Uterus (tissue), 4 donors: ENCODE measurements around the gene TMEM267. TPM values are rescaled to one million over a fixed set of nuclear protein-coding genes. Genes with fewer than 3 reads are reported as not detected.
"Not testable (repeated sequence)": the region's sequence is repeated elsewhere in the genome, so short reads cannot be mapped to it uniquely, and the experiment has no call there.

ENCODE experiments used
- DNase-seq, 2 donors: peaks; one replicate each; pipeline ENCODE4 v3.0.0-alpha.2; 2019 to 2020
- H3K27ac ChIP-seq, 2 donors: fragments of 200-600 bp; sonication (generic); 1 replicate in 1 of 2; 2 replicates in 1 of 2; pipeline ENCODE4 v1.5.1; 2016 to 2018
- H3K27me3 ChIP-seq, 2 donors: fragments of 200-600 bp; sonication (generic); one replicate each; pipeline ENCODE4 v1.5.1; 2018 to 2019; ENCODE audit warnings: control low read depth in 1 of 2
- H3K36me3 ChIP-seq, 2 donors: fragments of 200-600 bp; sonication (generic); one replicate each; pipeline ENCODE4 v1.5.1; 2019; ENCODE audit warnings: control low read depth in 1 of 2
- H3K4me1 ChIP-seq, 2 donors: fragments of 200-600 bp; sonication (generic); one replicate each; pipeline ENCODE4 v1.5.1; 2018 to 2019; ENCODE audit warnings: control low read depth in 1 of 2
- H3K4me3 ChIP-seq, 2 donors: fragments of 200-600 bp; sonication (generic); 1 replicate in 1 of 2; 2 replicates in 1 of 2; pipeline ENCODE4 v1.5.1; 2018 to 2019; ENCODE audit warnings: mild to moderate bottlenecking in 1 of 2
- H3K9me3 ChIP-seq, 2 donors: fragments of 200-600 bp; sonication (generic); one replicate each; pipeline ENCODE4 v1.5.1; 2019; ENCODE audit warnings: control low read depth in 1 of 2
- CTCF ChIP-seq, 4 experiments: fragments of 200-600 bp in 2 of 4; fragments of 450-650 bp in 2 of 4; sonication (generic) in 2 of 4; IDR thresholded peaks; one replicate each; pipeline ENCODE4 v1.5.1; 2016 to 2019; ENCODE audit warnings: antibody characterized with exemption in 4 of 4, mild to moderate bottlenecking in 2 of 4, moderate library complexity in 1 of 4
- POLR2A ChIP-seq, 2 donors: fragments of 450-650 bp; IDR thresholded peaks; one replicate each; pipeline ENCODE4 v1.6.1; 2016; ENCODE audit warnings: antibody characterized with exemption in 2 of 2, mild to moderate bottlenecking in 1 of 2, moderate library complexity in 1 of 2
- intact Hi-C: fragments of 100-400 bp; cut with DNase I; formaldehyde crosslinking; loops from one replicate; pipeline ENCODE4 v1.15.1; 2023; ENCODE audit warnings: low total_unique reads
- total RNA-seq, 4 donors: library from RNA; depleted of rRNA in 3 of 4; stranded (reverse); fragments of >200 nt in 3 of 4; gene quantifications; one replicate each; pipeline versions ENCODE4 v1.1.0 to v1.2.4, GENCODE V29; 2014 to 2023
- donor health status: DM: yes; HTN: yes; CAD: no.

TMEM267 gene
- total RNA-seq, 4 donors from 2014 or later: 0.77 to 20.0 (median 16.3) TPM

GRCh38 chr5:43482490-43483297, 971 bp downstream of the TMEM267 start:
- intact Hi-C loops: no loop called here
- TF ChIP-seq CTCF (IDR thresholded peaks at IDR 0.05) (no peak), POLR2A (IDR thresholded peaks at IDR 0.05) (no peak)
- no peaks in the 10 kb centered on the region for H3K27me3 ChIP-seq
- peak overlapping the region; percentile 92 to 97 for H3K4me3 ChIP-seq
- no peaks in the 10 kb centered on the region for H3K36me3 ChIP-seq
- peak overlapping the region; percentile 97 to 99 for H3K27ac ChIP-seq
- H3K4me1 ChIP-seq: peaks cover 0 to 6% of the 10 kb centered on the region in 2 donors
- H3K9me3 ChIP-seq: no peaks in the 10 kb centered on the region
- no peak for DNase-seq

GRCh38 chr5:43469671-43470391, 13.8 kb downstream of the TMEM267 start:
- Histone ChIP-seq H3K9me3 (peaks cover 0 to 4% of the 10 kb centered on the region in 2 donors), H3K4me1 (no peaks in the 10 kb centered on the region), H3K36me3 (no peaks in the 10 kb centered on the region), H3K4me3 (no peak overlapping the region), H3K27ac (no peak overlapping the region), H3K27me3 (no peaks in the 10 kb centered on the region)
- TF ChIP-seq CTCF (IDR thresholded peaks at IDR 0.05) (no peak), POLR2A (IDR thresholded peaks at IDR 0.05) (no peak)
- intact Hi-C loops: no loop called here
- no peak for DNase-seq

- intact Hi-C loops: no loop called here
- Histone ChIP-seq H3K36me3 (no peaks in the 10 kb centered on the region), H3K27ac (no peak overlapping the region), H3K27me3 (no peaks in the 10 kb centered on the region), H3K9me3 (peaks cover 0 to 4% of the 10 kb centered on the region in 2 donors), H3K4me3 (no peak overlapping the region), H3K4me1 (no peaks in the 10 kb centered on the region)
- no peak for TF ChIP-seq CTCF (IDR thresholded peaks at IDR 0.05)
- TF ChIP-seq POLR2A (IDR thresholded peaks at IDR 0.05): no peak
- DNase-seq: no peak
These were observed 16.6 kb downstream of the TMEM267 start for GRCh38 chr5:43467100-43467499.

GRCh38 chr5:43465455-43465854, 18.2 kb downstream of the TMEM267 start:
- H3K36me3 ChIP-seq, DNase-seq, intact Hi-C loops, H3K27ac ChIP-seq, H3K27me3 ChIP-seq, H3K9me3 ChIP-seq, H3K4me1 ChIP-seq, H3K4me3 ChIP-seq: not testable (repeated sequence)

GRCh38 chr5:43461066-43461465, 22.6 kb downstream of the TMEM267 start:
- H3K4me3 ChIP-seq: no peak overlapping the region
- no peaks in the 10 kb centered on the region for H3K4me1 ChIP-seq
- TF ChIP-seq POLR2A (IDR thresholded peaks at IDR 0.05) (no peak), CTCF (IDR thresholded peaks at IDR 0.05) (no peak)
- H3K9me3 ChIP-seq: no peaks in the 10 kb centered on the region
- intact Hi-C loops: no loop called here
- no peaks in the 10 kb centered on the region for H3K27me3 ChIP-seq
- no peak for DNase-seq
- H3K27ac ChIP-seq: no peak overlapping the region
- H3K36me3 ChIP-seq: no peaks in the 10 kb centered on the region
